ENCODE data around the gene KLF17.

KLF17 gene

GRCh38 chr1:44151332-44151731, 32.7 kb downstream of the KLF17 start:
- H3K4me3 ChIP-seq (ENCODE audit: low read depth in 1 of 2, low read length in 2 of 2), result no peak overlapping the region
- H3K27ac ChIP-seq (ENCODE audit: low read depth, low read length), result no peak overlapping the region
- H3K9ac ChIP-seq (ENCODE audit: low read depth in 1 of 2, low read length in 2 of 2), result no peak overlapping the region
- H3K9me3 ChIP-seq (ENCODE audit: control insufficient read depth in 1 of 2, low read length in 2 of 2), result no peaks in the 10 kb centered on the region
- H3K36me3 ChIP-seq (ENCODE audit: control insufficient read depth in 1 of 2, insufficient read depth in 2 of 2, low read length in 2 of 2), result no peaks in the 10 kb centered on the region
- no peaks in the 10 kb centered on the region for H3K4me1 ChIP-seq (ENCODE audit: control insufficient read depth in 1 of 2, insufficient read depth in 2 of 2, low read length in 2 of 2)
- H3K27me3 ChIP-seq (ENCODE audit: control insufficient read depth in 1 of 2, insufficient read depth in 2 of 2, low read length in 2 of 2), result peaks cover 0 to 11% of the 10 kb centered on the region in 2 donors

- Histone ChIP-seq H3K27me3 (ENCODE audit: control insufficient read depth in 1 of 2, insufficient read depth in 2 of 2, low read length in 2 of 2) (peaks cover 0 to 11% of the 10 kb centered on the region in 2 donors), H3K4me3 (ENCODE audit: low read depth in 1 of 2, low read length in 2 of 2) (no peak overlapping the region), H3K4me1 (ENCODE audit: control insufficient read depth in 1 of 2, insufficient read depth in 2 of 2, low read length in 2 of 2) (no peaks in the 10 kb centered on the region), H3K9me3 (ENCODE audit: control insufficient read depth in 1 of 2, low read length in 2 of 2) (no peaks in the 10 kb centered on the region), H3K27ac (ENCODE audit: low read depth, low read length) (no peak overlapping the region), H3K36me3 (ENCODE audit: control insufficient read depth in 1 of 2, insufficient read depth in 2 of 2, low read length in 2 of 2) (no peaks in the 10 kb centered on the region), H3K9ac (ENCODE audit: low read depth in 1 of 2, low read length in 2 of 2) (no peak overlapping the region)
These were observed 33.2 kb downstream of the KLF17 start for GRCh38 chr1:44151808-44152207.

GRCh38 chr1:44152692-44153091, 34.1 kb downstream of the KLF17 start:
- no peaks in the 10 kb centered on the region for H3K4me1 ChIP-seq (ENCODE audit: control insufficient read depth in 1 of 2, insufficient read depth in 2 of 2, low read length in 2 of 2)
- peaks cover 0 to 11% of the 10 kb centered on the region in 2 donors for H3K27me3 ChIP-seq (ENCODE audit: control insufficient read depth in 1 of 2, insufficient read depth in 2 of 2, low read length in 2 of 2)
- no peaks in the 10 kb centered on the region for H3K36me3 ChIP-seq (ENCODE audit: control insufficient read depth in 1 of 2, insufficient read depth in 2 of 2, low read length in 2 of 2)
- no peak overlapping the region for H3K9ac ChIP-seq (ENCODE audit: low read depth in 1 of 2, low read length in 2 of 2)
- no peak overlapping the region for H3K4me3 ChIP-seq (ENCODE audit: low read depth in 1 of 2, low read length in 2 of 2)
- no peaks in the 10 kb centered on the region for H3K9me3 ChIP-seq (ENCODE audit: control insufficient read depth in 1 of 2, low read length in 2 of 2)
- H3K27ac ChIP-seq (ENCODE audit: low read depth, low read length), result no peak overlapping the region

- Histone ChIP-seq H3K36me3 (ENCODE audit: control insufficient read depth in 1 of 2, insufficient read depth in 2 of 2, low read length in 2 of 2) (no peaks in the 10 kb centered on the region), H3K4me1 (ENCODE audit: control insufficient read depth in 1 of 2, insufficient read depth in 2 of 2, low read length in 2 of 2) (no peaks in the 10 kb centered on the region), H3K9ac (ENCODE audit: low read depth in 1 of 2, low read length in 2 of 2) (no peak overlapping the region), H3K27ac (ENCODE audit: low read depth, low read length) (no peak overlapping the region), H3K9me3 (ENCODE audit: control insufficient read depth in 1 of 2, low read length in 2 of 2) (no peaks in the 10 kb centered on the region), H3K27me3 (ENCODE audit: control insufficient read depth in 1 of 2, insufficient read depth in 2 of 2, low read length in 2 of 2) (peaks cover 0 to 11% of the 10 kb centered on the region in 2 donors), H3K4me3 (ENCODE audit: low read depth in 1 of 2, low read length in 2 of 2) (no peak overlapping the region)
These were observed 35.4 kb downstream of the KLF17 start for GRCh38 chr1:44154049-44154448.

GRCh38 chr1:44157903-44158302, 39.3 kb downstream of the KLF17 start:
- no peaks in the 10 kb centered on the region for H3K36me3 ChIP-seq (ENCODE audit: control insufficient read depth in 1 of 2, insufficient read depth in 2 of 2, low read length in 2 of 2)
- H3K9me3 ChIP-seq (ENCODE audit: control insufficient read depth in 1 of 2, low read length in 2 of 2), result no peaks in the 10 kb centered on the region
- no peak overlapping the region for H3K27ac ChIP-seq (ENCODE audit: low read depth, low read length)
- H3K9ac ChIP-seq (ENCODE audit: low read depth in 1 of 2, low read length in 2 of 2), result no peak overlapping the region
- H3K4me3 ChIP-seq (ENCODE audit: low read depth in 1 of 2, low read length in 2 of 2), result no peak overlapping the region
- H3K27me3 ChIP-seq (ENCODE audit: control insufficient read depth in 1 of 2, insufficient read depth in 2 of 2, low read length in 2 of 2), result no peaks in the 10 kb centered on the region
- H3K4me1 ChIP-seq (ENCODE audit: control insufficient read depth in 1 of 2, insufficient read depth in 2 of 2, low read length in 2 of 2), result no peaks in the 10 kb centered on the region

GRCh38 chr1:44158871-44159270, 40.2 kb downstream of the KLF17 start:
- H3K9ac ChIP-seq (ENCODE audit: low read depth in 1 of 2, low read length in 2 of 2), result no peak overlapping the region
- H3K27me3 ChIP-seq (ENCODE audit: control insufficient read depth in 1 of 2, insufficient read depth in 2 of 2, low read length in 2 of 2), result no peaks in the 10 kb centered on the region
- no peak overlapping the region for H3K27ac ChIP-seq (ENCODE audit: low read depth, low read length)
- no peaks in the 10 kb centered on the region for H3K36me3 ChIP-seq (ENCODE audit: control insufficient read depth in 1 of 2, insufficient read depth in 2 of 2, low read length in 2 of 2)
- H3K4me3 ChIP-seq (ENCODE audit: low read depth in 1 of 2, low read length in 2 of 2), result no peak overlapping the region
- H3K9me3 ChIP-seq (ENCODE audit: control insufficient read depth in 1 of 2, low read length in 2 of 2), result no peaks in the 10 kb centered on the region
- H3K4me1 ChIP-seq (ENCODE audit: control insufficient read depth in 1 of 2, insufficient read depth in 2 of 2, low read length in 2 of 2), result no peaks in the 10 kb centered on the region

- Histone ChIP-seq H3K4me1 (ENCODE audit: control insufficient read depth in 1 of 2, insufficient read depth in 2 of 2, low read length in 2 of 2) (no peaks in the 10 kb centered on the region), H3K4me3 (ENCODE audit: low read depth in 1 of 2, low read length in 2 of 2) (no peak overlapping the region), H3K27ac (ENCODE audit: low read depth, low read length) (no peak overlapping the region)
These were observed 42.9 kb downstream of the KLF17 start for GRCh38 chr1:44161546-44161945.

GRCh38 chr1:44168520-44169098, 50.0 kb downstream of the KLF17 start:
- no peak overlapping the region for H3K9ac ChIP-seq (ENCODE audit: low read depth in 1 of 2, low read length in 2 of 2)
- H3K36me3 ChIP-seq (ENCODE audit: control insufficient read depth in 1 of 2, insufficient read depth in 2 of 2, low read length in 2 of 2), result no peaks in the 10 kb centered on the region
- no peak overlapping the region for H3K4me3 ChIP-seq (ENCODE audit: low read depth in 1 of 2, low read length in 2 of 2)
- peaks cover 0 to 6% of the 10 kb centered on the region in 2 donors for H3K27me3 ChIP-seq (ENCODE audit: control insufficient read depth in 1 of 2, insufficient read depth in 2 of 2, low read length in 2 of 2)
- H3K27ac ChIP-seq (ENCODE audit: low read depth, low read length), result no peak overlapping the region
- H3K4me1 ChIP-seq (ENCODE audit: control insufficient read depth in 1 of 2, insufficient read depth in 2 of 2, low read length in 2 of 2), result no peaks in the 10 kb centered on the region
- H3K9me3 ChIP-seq (ENCODE audit: control insufficient read depth in 1 of 2, low read length in 2 of 2), result no peaks in the 10 kb centered on the region

More at GRCh38 chr1:44161546-44161945, 42.9 kb downstream of the KLF17 start:
- no peaks in the 10 kb centered on the region for H3K27me3 ChIP-seq (ENCODE audit: control insufficient read depth in 1 of 2, insufficient read depth in 2 of 2, low read length in 2 of 2)
- no peak overlapping the region for H3K9ac ChIP-seq (ENCODE audit: low read depth in 1 of 2, low read length in 2 of 2)
- no peaks in the 10 kb centered on the region for H3K36me3 ChIP-seq (ENCODE audit: control insufficient read depth in 1 of 2, insufficient read depth in 2 of 2, low read length in 2 of 2)
- H3K9me3 ChIP-seq (ENCODE audit: control insufficient read depth in 1 of 2, low read length in 2 of 2), result no peaks in the 10 kb centered on the region

GRCh38 chr1:44170281-44170823, 51.7 kb downstream of the KLF17 start:
- H3K36me3 ChIP-seq (ENCODE audit: control insufficient read depth in 1 of 2, insufficient read depth in 2 of 2, low read length in 2 of 2), result no peaks in the 10 kb centered on the region
- H3K9ac ChIP-seq (ENCODE audit: low read depth in 1 of 2, low read length in 2 of 2), result no peak overlapping the region

GRCh38 chr1:44174630-44175029, 56.0 kb downstream of the KLF17 start:
- peaks cover 0 to 6% of the 10 kb centered on the region in 2 donors for H3K9me3 ChIP-seq (ENCODE audit: control insufficient read depth in 1 of 2, low read length in 2 of 2)
- H3K4me3 ChIP-seq (ENCODE audit: low read depth in 1 of 2, low read length in 2 of 2), result no peak overlapping the region
- H3K27me3 ChIP-seq (ENCODE audit: control insufficient read depth in 1 of 2, insufficient read depth in 2 of 2, low read length in 2 of 2), result no peaks in the 10 kb centered on the region
- H3K4me1 ChIP-seq (ENCODE audit: control insufficient read depth in 1 of 2, insufficient read depth in 2 of 2, low read length in 2 of 2), result no peaks in the 10 kb centered on the region
- H3K27ac ChIP-seq (ENCODE audit: low read depth, low read length), result no peak overlapping the region
- H3K9ac ChIP-seq (ENCODE audit: low read depth in 1 of 2, low read length in 2 of 2), result no peak overlapping the region
- H3K36me3 ChIP-seq (ENCODE audit: control insufficient read depth in 1 of 2, insufficient read depth in 2 of 2, low read length in 2 of 2), result no peaks in the 10 kb centered on the region

More at GRCh38 chr1:44170281-44170823, 51.7 kb downstream of the KLF17 start:
- no peak overlapping the region for H3K27ac ChIP-seq (ENCODE audit: low read depth, low read length)
- no peaks in the 10 kb centered on the region for H3K4me1 ChIP-seq (ENCODE audit: control insufficient read depth in 1 of 2, insufficient read depth in 2 of 2, low read length in 2 of 2)
- no peak overlapping the region for H3K4me3 ChIP-seq (ENCODE audit: low read depth in 1 of 2, low read length in 2 of 2)
- H3K9me3 ChIP-seq (ENCODE audit: control insufficient read depth in 1 of 2, low read length in 2 of 2), result peaks cover 0 to 6% of the 10 kb centered on the region in 2 donors
- H3K27me3 ChIP-seq (ENCODE audit: control insufficient read depth in 1 of 2, insufficient read depth in 2 of 2, low read length in 2 of 2), result peaks cover 0 to 6% of the 10 kb centered on the region in 2 donors
